SU-DHL-6 (cell line): ENCODE results near the gene SUV39H2.
A peak's percentile ranks its signal among the peaks of the same experiment; 100 is the strongest.

Source experiments
- H2AFZ ChIP-seq: fragments of 200-600 bp; sonication (generic); 2 replicates; pipeline ENCODE4 v1.6.1; 2014; ENCODE audit warnings: low read depth, mild to moderate bottlenecking, moderate library complexity, mixed read lengths, antibody characterized with exemption, low read length; ENCODE audit not compliant: severe bottlenecking
- H3F3A ChIP-seq: fragments of 200-600 bp; shearing (Covaris generic); 2 replicates; pipeline ENCODE4 v1.6.0; 2016; ENCODE audit warnings: antibody characterized with exemption, mild to moderate bottlenecking; ENCODE audit not compliant: insufficient read depth
- H3K27ac ChIP-seq: fragments of 200-600 bp; sonication (generic); 2 replicates; pipeline ENCODE4 v1.5.1; 2016; ENCODE audit warnings: low read depth, mild to moderate bottlenecking, low read length, moderate library complexity, mixed read lengths
- H3K27me3 ChIP-seq: fragments of 200-600 bp; sonication (generic), shearing (Covaris generic); 2 replicates; pipeline ENCODE4 v1.6.0; 2014; ENCODE audit warnings: mild to moderate bottlenecking, low read length
- H3K36me3 ChIP-seq: fragments of 200-600 bp; sonication (generic); 2 replicates; pipeline ENCODE4 v1.6.1; 2014; ENCODE audit warnings: mild to moderate bottlenecking, low read length, mixed read lengths
- H3K4me2 ChIP-seq: fragments of 300-600, 200-600 bp; shearing (Covaris generic), sonication (generic); 2 replicates; pipeline ENCODE4 v1.6.0; 2014; ENCODE audit warnings: low read length, low read depth, mild to moderate bottlenecking; ENCODE audit not compliant: poor library complexity, severe bottlenecking
- H3K4me3 ChIP-seq: fragments of 200-600 bp; sonication (generic); 2 replicates; pipeline ENCODE4 v1.5.1; 2014; ENCODE audit warnings: antibody characterized with exemption, low read length, mild to moderate bottlenecking, mixed read lengths; ENCODE audit not compliant: insufficient read depth, poor library complexity, severe bottlenecking
- H3K79me2 ChIP-seq: fragments of 200-600 bp; sonication (generic); 2 replicates; pipeline ENCODE4 v1.6.1; 2014; ENCODE audit warnings: mild to moderate bottlenecking, low read length, moderate library complexity; ENCODE audit not compliant: insufficient read depth
- H3K9ac ChIP-seq: fragments of 200-600 bp; sonication (generic); 2 replicates; pipeline ENCODE4 v1.7.0; 2014; ENCODE audit warnings: mild to moderate bottlenecking, low read length
- H3K9me2 ChIP-seq: fragments of 200-600 bp; sonication (generic); replicated peaks from 2 replicates; pipeline ENCODE4 v1.6.1; 2014; ENCODE audit warnings: low read length; ENCODE audit not compliant: insufficient read depth
- H3K9me3 ChIP-seq: fragments of 200-600 bp; sonication (generic); 2 replicates; pipeline ENCODE4 v1.6.1; 2014; ENCODE audit warnings: low read length, mixed read lengths; ENCODE audit not compliant: insufficient read depth
- H4K20me1 ChIP-seq: fragments of 200-600 bp; sonication (generic); 2 replicates; pipeline ENCODE4 v1.6.1; 2014; ENCODE audit warnings: low read depth, mild to moderate bottlenecking, antibody characterized with exemption, low read length, moderate library complexity, mixed read lengths
- CTCF ChIP-seq: fragments of 200-600 bp; sonication (generic); IDR thresholded peaks from one replicate; pipeline ENCODE4 v1.5.1; 2017; ENCODE audit warnings: antibody characterized with exemption, mild to moderate bottlenecking, low read length, moderate library complexity; ENCODE audit not compliant: insufficient read depth, poor library complexity, severe bottlenecking
- EZH2phosphoT487 ChIP-seq: fragments of 200-600 bp; sonication (generic), shearing (Covaris generic); conservative IDR thresholded peaks from 2 replicates; pipeline ENCODE4 v1.6.1; 2018; ENCODE audit warnings: mild to moderate bottlenecking, antibody characterized with exemption, low read length, moderate library complexity, mixed read lengths

SUV39H2 gene

GRCh38 chr10:14837003-14837756, 41.5 kb upstream of the SUV39H2 start:
- Histone ChIP-seq H3K4me3 (peak overlapping the region; percentile 65), H2AFZ (peak overlapping the region; percentile 91), H4K20me1 (peaks cover 2% of the 10 kb centered on the region; the same call in 1 of the 2 replicates), H3F3A (no peaks in the 10 kb centered on the region), H3K27me3 (no peaks in the 10 kb centered on the region), H3K9me3 (no peaks in the 10 kb centered on the region), H3K9me2 (no peaks in the 10 kb centered on the region), H3K4me2 (peak overlapping the region; percentile 83), H3K27ac (no peak overlapping the region), H3K36me3 (peaks cover 18% of the 10 kb centered on the region), H3K79me2 (peaks cover 33% of the 10 kb centered on the region), H3K9ac (peak overlapping the region; percentile 70)
- TF ChIP-seq CTCF (no peak), EZH2phosphoT487 (no peak)

GRCh38 chr10:14837757-14838581, 40.7 kb upstream of the SUV39H2 start, which contains the start of the genes CDNF, HSPA14 and MSANTD7:
Gene CDNF (minus strand): TSS chr10:14838037. CDS start chr10:14837946, 91 bp downstream.
Gene HSPA14 (plus strand): TSS chr10:14838306. CDS start chr10:14838403, 97 bp downstream.
Gene MSANTD7 (plus strand): TSS chr10:14838306. CDS start chr10:14842285, 3,979 bp downstream.
- peak within 1 kb of the TSS; percentile 83 for H3K4me2 ChIP-seq
- H3K9me2 ChIP-seq = no peaks in the 10 kb centered on the region
- H2AFZ ChIP-seq = peak within 1 kb of the TSS; percentile 91
- peaks cover 22% of the 10 kb centered on the region for H3K36me3 ChIP-seq
- peak within 1 kb of the TSS; percentile 51 for H3K27ac ChIP-seq
- peak within 1 kb of the TSS; percentile 80 for H3K4me3 ChIP-seq
- no peaks in the 10 kb centered on the region for H3F3A ChIP-seq
- TF ChIP-seq EZH2phosphoT487 (no peak), CTCF (no peak)
- no peaks in the 10 kb centered on the region for H3K27me3 ChIP-seq
- no peaks in the 10 kb centered on the region for H3K9me3 ChIP-seq
- peaks cover 33% of the 10 kb centered on the region for H3K79me2 ChIP-seq
- H3K9ac ChIP-seq = peak within 1 kb of the TSS; percentile 95
- H4K20me1 ChIP-seq = peaks cover 2% of the 10 kb centered on the region; the same call in 1 of the 2 replicates

- TF ChIP-seq EZH2phosphoT487 (no peak), CTCF (no peak)
- peak overlapping the region; percentile 80 for H3K4me3 ChIP-seq
- H3K9me3 ChIP-seq = no peaks in the 10 kb centered on the region
- peaks cover 35% of the 10 kb centered on the region for H3K79me2 ChIP-seq
- peaks cover 24% of the 10 kb centered on the region for H3K36me3 ChIP-seq
- peak overlapping the region; percentile 95 for H3K9ac ChIP-seq
- H3K27ac ChIP-seq = peak overlapping the region; percentile 51
- H4K20me1 ChIP-seq = peaks cover 2% of the 10 kb centered on the region; the same call in 1 of the 2 replicates
- no peaks in the 10 kb centered on the region for H3F3A ChIP-seq
- H3K27me3 ChIP-seq = no peaks in the 10 kb centered on the region
- peak overlapping the region; percentile 74 for H2AFZ ChIP-seq
- H3K9me2 ChIP-seq = no peaks in the 10 kb centered on the region
- H3K4me2 ChIP-seq = peak overlapping the region; percentile 71
These were observed 39.9 kb upstream of the SUV39H2 start for GRCh38 chr10:14838582-14839304.
